K562 (cell line): ENCODE data around the gene PLA2G12B. TPM values are rescaled to one million over a fixed set of nuclear protein-coding genes. Genes with fewer than 3 reads are reported as not detected.

ENCODE experiments used
- ATAC-seq: fragments of 200-7000 bp; cut with Tn5 transposase; 3 replicates; pipeline ENCODE4 v1.9.1; 2020; ENCODE audit warnings: moderate library complexity
- BruUV-seq: library from RNA; stranded (reverse); fragments of 400-500 nt; replicated peaks from 2 replicates; lab custom pipeline; 2021; lab: Mats Ljungman, UMichigan
- CTCF ChIA-PET: fragments of 300-600 bp; formaldehyde crosslinking; extraction: SDS; loops from one replicate; lab custom pipeline; 2021; ENCODE audit warnings: low intra/inter-chr PET ratio; lab: Yijun Ruan, JAX
- POLR2A ChIA-PET: fragments of 300-600, 350-650 bp; sonication (Branson Sonifier 250); formaldehyde crosslinking; extraction: SDS; loops from one replicate; lab custom pipeline; 2021; ENCODE audit warnings: antibody characterized with exemption, inconsistent platforms; lab: Yijun Ruan, JAX
- DNase-seq, 4 experiments: peaks; one replicate each; pipeline versions ENCODE4 v3.0.0 to v3.0.0-alpha.2; 2011 to 2018; ENCODE audit warnings: low spot score in 3 of 4, mixed read lengths in 3 of 4; ENCODE audit errors: extremely low read depth in 1 of 4
- FAIRE-seq: peaks from 2 replicates; lab custom pipeline; 2011; peaks lifted over from hg19 to GRCh38; lab: Jason Lieb, UNC
- H2AFZ ChIP-seq: 2 replicates; pipeline ENCODE4 v1.6.0; 2011; ENCODE audit warnings: low read depth, low read length, control low read depth, inconsistent platforms
- H3K27ac ChIP-seq: fragments of 200-600 bp; 3 replicates; pipeline ENCODE4 v1.8.0; 2011; ENCODE audit warnings: low read depth, mild to moderate bottlenecking, control low read depth, inconsistent platforms, low read length, moderate library complexity, mixed read lengths; ENCODE audit errors: extremely low read depth
- H3K27me3 ChIP-seq, 2 experiments: fragments of 300-600 bp in 1 of 2; 2 replicates in 1 of 2; 3 replicates in 1 of 2; pipeline versions ENCODE4 v1.6.0 to v1.8.0; 2011; ENCODE audit warnings: inconsistent platforms in 2 of 2, low read length in 2 of 2, mild to moderate bottlenecking in 1 of 2, mixed read lengths in 1 of 2, moderate library complexity in 1 of 2; ENCODE audit not compliant: control insufficient read depth in 2 of 2, insufficient read depth in 2 of 2
- H3K36me3 ChIP-seq: fragments of 300-600 bp; 3 replicates; pipeline ENCODE4 v1.8.0; 2011; ENCODE audit warnings: mild to moderate bottlenecking, low read length, inconsistent platforms; ENCODE audit not compliant: control insufficient read depth, insufficient read depth
- H3K4me1 ChIP-seq, 2 experiments: fragments of 200-600 bp in 1 of 2; replicated peaks in 1 of 2; 2 replicates in 1 of 2; 3 replicates in 1 of 2; pipeline versions ENCODE4 v1.5.1 to v1.8.0; 2011; ENCODE audit warnings: inconsistent platforms in 2 of 2, low read length in 2 of 2, mild to moderate bottlenecking in 1 of 2, mixed read lengths in 1 of 2, moderate library complexity in 1 of 2; ENCODE audit not compliant: control insufficient read depth in 2 of 2, insufficient read depth in 2 of 2
- H3K4me2 ChIP-seq: 2 replicates; pipeline ENCODE4 v1.6.1; 2011; ENCODE audit warnings: low read length, control low read depth, inconsistent platforms, mixed read lengths; ENCODE audit not compliant: insufficient read depth
- H3K4me3 ChIP-seq: fragments of 200-600 bp; sonication (generic), shearing (Covaris generic); 2 replicates; pipeline ENCODE4 v1.5.1; 2016; ENCODE audit warnings: control low read depth, inconsistent platforms
- H3K79me2 ChIP-seq: fragments of 200-600 bp; 3 replicates; pipeline ENCODE4 v1.8.0; 2011; ENCODE audit warnings: low read length, inconsistent platforms; ENCODE audit not compliant: control insufficient read depth, insufficient read depth
- H3K9ac ChIP-seq, 2 experiments: 2 replicates each; pipeline versions ENCODE4 v1.6.0 to v1.6.1; 2011; ENCODE audit warnings: low read depth in 2 of 2, low read length in 2 of 2, control low read depth in 1 of 2, inconsistent platforms in 1 of 2, mild to moderate bottlenecking in 1 of 2, mixed read lengths in 1 of 2; ENCODE audit not compliant: insufficient read depth in 1 of 2
- H3K9me1 ChIP-seq: one replicate; pipeline ENCODE4 v1.6.0; 2011; ENCODE audit warnings: inconsistent platforms, mild to moderate bottlenecking, low read length, moderate library complexity; ENCODE audit not compliant: control insufficient read depth, insufficient read depth
- H3K9me3 ChIP-seq: replicated peaks from 2 replicates; pipeline ENCODE4 v1.5.1; 2011; ENCODE audit warnings: low read depth, low read length, inconsistent platforms; ENCODE audit not compliant: control insufficient read depth, insufficient read depth
- H4K20me1 ChIP-seq: replicated peaks from 2 replicates; pipeline ENCODE4 v1.6.1; 2011; ENCODE audit warnings: low read length, inconsistent platforms, mixed read lengths; ENCODE audit not compliant: control insufficient read depth, insufficient read depth
- CEBPZ ChIP-seq: fragments of 150-350 bp; IDR thresholded peaks from 2 replicates; pipeline ENCODE4 v1.6.1; 2014; ENCODE audit warnings: low read depth, mild to moderate bottlenecking, low read length, borderline replicate concordance
- CREB1 ChIP-seq, 2 experiments: sonication (generic) in 1 of 2; formaldehyde crosslinking in 1 of 2; IDR thresholded peaks; 2 replicates each; pipeline versions ENCODE4 v1.6.1 to v1.8.0; 2012 to 2022; ENCODE audit warnings: inconsistent platforms in 1 of 2, mild to moderate bottlenecking in 1 of 2, missing genetic modification reagents in 1 of 2, moderate library complexity in 1 of 2
- HDAC1 ChIP-seq, 2 experiments: fragments of 450-650 bp; IDR thresholded peaks; 2 replicates each; pipeline ENCODE4 v1.6.1; 2016 to 2017; ENCODE audit warnings: inconsistent platforms in 1 of 2, mild to moderate bottlenecking in 1 of 2, moderate library complexity in 1 of 2
- HMG20B ChIP-seq: fragments of 250-450 bp; sonication (Bioruptor Pico); IDR thresholded peaks from 2 replicates; pipeline ENCODE4 v1.5.0; 2021; ENCODE audit warnings: mild to moderate bottlenecking
- HMGN3 ChIP-seq: IDR thresholded peaks from 2 replicates; pipeline ENCODE4 v1.6.1; 2011; ENCODE audit warnings: borderline replicate concordance, low read depth, mild to moderate bottlenecking, mixed read lengths, low read length; ENCODE audit not compliant: insufficient read length; ENCODE audit errors: extremely low read depth
- MEF2A ChIP-seq: IDR thresholded peaks from 2 replicates; pipeline ENCODE4 v1.6.1; 2011; ENCODE audit warnings: low read depth, mild to moderate bottlenecking, low read length, moderate library complexity; ENCODE audit not compliant: control insufficient read depth
- NFE2L1 ChIP-seq: fragments of 450-650 bp; IDR thresholded peaks from 2 replicates; pipeline ENCODE4 v1.6.1; 2016; ENCODE audit warnings: missing genetic modification characterization, low read depth, mild to moderate bottlenecking, missing compliant biosample characterization, moderate library complexity, borderline replicate concordance
- SAFB2 ChIP-seq: fragments of 200-400 bp; formaldehyde crosslinking; IDR thresholded peaks from 2 replicates; pipeline ENCODE4 v1.6.1; 2018; ENCODE audit warnings: borderline replicate concordance, low read length, low read depth, moderate library complexity; ENCODE audit not compliant: severe bottlenecking
- ZNF311 ChIP-seq: fragments of 250-450 bp; sonication (Bioruptor Pico); IDR thresholded peaks from 2 replicates; pipeline ENCODE4 v1.4.0; 2020; ENCODE audit warnings: mild to moderate bottlenecking, moderate library complexity
- ZNF764 ChIP-seq: fragments of 250-450 bp; sonication (Bioruptor Pico); IDR thresholded peaks from 2 replicates; pipeline ENCODE4 v1.4.0; 2020; ENCODE audit warnings: low read depth, mild to moderate bottlenecking, moderate library complexity
- WGBS: fragments of 100-300 bp; shearing (Covaris generic); methylation state at CpG from one replicate; pipeline ENCODE4 v1.1.6; 2016; ENCODE audit warnings: low coverage, mixed read lengths; ENCODE audit not compliant: insufficient coverage; ENCODE audit errors: missing lambda C conversion rate; 5-methylcytosine and 5-hydroxymethylcytosine counted together
- in situ Hi-C: fragments of 300-500 bp; cut with MboI; formaldehyde crosslinking; loops from 4 replicates; pipeline ENCODE4 v1.15.0; 2018; ENCODE audit warnings: inconsistent platforms, mixed read lengths
- intact Hi-C: fragments of 100-400 bp; cut with micrococcal nuclease; formaldehyde crosslinking; loops from 2 replicates; pipeline ENCODE4 v1.14.2; 2022
- polyA plus RNA-seq, 8 experiments: library from polyadenylated mRNA; depleted of rRNA in 4 of 8; stranded (reverse) in 5 of 8; unstranded in 3 of 8; fragments of >200 nt; fragmentation: Nextera tagmentation in 2 of 8; fragmentation: Illumina TruSeq in 1 of 8; extraction: Ambion mirVana in 2 of 8; extraction: Trizol in 1 of 8; gene quantifications; 2 replicates each; pipeline versions ENCODE4 v1.2.1 to v1.2.3, GENCODE V29; 2011 to 2014; ENCODE audit warnings: inconsistent platforms in 1 of 8, missing spikeins in 1 of 8
- total RNA-seq, 7 experiments: library from RNA; depleted of rRNA in 6 of 7; stranded (reverse); fragments of >200 nt in 6 of 7; fragmentation: Illumina TruSeq in 2 of 7; extraction: Trizol in 2 of 7; gene quantifications; 2 replicates each; pipeline versions ENCODE4 v1.2.1 to v1.2.3, GENCODE V29; 2011 to 2021; ENCODE audit warnings: low replicate concordance in 1 of 7
- TF ChIP-seq, protein P1 (sequence below), 2 experiments: fragments of 450-650 bp in 1 of 2; sonication (generic) in 1 of 2; formaldehyde crosslinking; conservative IDR thresholded peaks; 2 replicates each; pipeline versions ENCODE4 v1.4.0 to v1.8.1; 2020 to 2022; ENCODE audit warnings: mild to moderate bottlenecking in 1 of 2, missing genetic modification reagents in 1 of 2
- TF ChIP-seq, protein P2 (sequence below): IDR thresholded peaks from 3 replicates; pipeline ENCODE4 v1.6.1; 2011; ENCODE audit warnings: borderline replicate concordance, mild to moderate bottlenecking, moderate library complexity; ENCODE audit not compliant: insufficient read length; ENCODE audit errors: extremely low read depth

Gene PLA2G12B
- total and polyA plus RNA-seq, 9 of the 15 experiments (the other 6 are each of a cell fraction or from before 2014, with no cell fraction given), result not detected

- TF ChIP-seq CEBPZ, result no peak
- no peak for TF ChIP-seq SAFB2
- TF ChIP-seq HMG20B (CRISPR knock-in tag), result no peak
Observed at GRCh38 chr10:72952642-72953158, 1.9 kb downstream of the PLA2G12B start (continued).

- ATAC-seq, result no peak
- H2AFZ ChIP-seq, result no peak overlapping the region
- H4K20me1 ChIP-seq, result no peaks in the 10 kb centered on the region
- H3K4me2 ChIP-seq, result no peak overlapping the region
- CTCF ChIA-PET, result no interaction called here
- no peaks in the 10 kb centered on the region for H3K36me3 ChIP-seq
- H3K4me3 ChIP-seq, result no peak overlapping the region
- intact Hi-C loops (no loop called here), in situ Hi-C loops (no loop called here)
- 22% methylated on average over 6 of the region's 6 CpGs for WGBS
- POLR2A ChIA-PET, result no interaction called here
- no peaks in the 10 kb centered on the region for H3K9me1 ChIP-seq
- no TSS peak for BruUV-seq
- DNase-seq, result no peak
- no peaks in the 10 kb centered on the region for H3K79me2 ChIP-seq
- no peaks in the 10 kb centered on the region for H3K9me3 ChIP-seq
- peaks cover 0 to 5% of the 10 kb centered on the region in 2 experiments; a peak in 2 of 5 replicates for H3K27me3 ChIP-seq
- H3K4me1 ChIP-seq, result peaks cover 0 to 15% of the 10 kb centered on the region in 2 experiments; a peak in 4 of 5 replicates
- FAIRE-seq, result no peak
- no peak overlapping the region for H3K27ac ChIP-seq
- H3K9ac ChIP-seq, result no peak overlapping the region
- no peak for TF ChIP-seq NFE2L1 (tag)
- TF ChIP-seq HDAC1 (IDR thresholded peaks at IDR 0.05), result no peak
- TF ChIP-seq, protein P1, sequence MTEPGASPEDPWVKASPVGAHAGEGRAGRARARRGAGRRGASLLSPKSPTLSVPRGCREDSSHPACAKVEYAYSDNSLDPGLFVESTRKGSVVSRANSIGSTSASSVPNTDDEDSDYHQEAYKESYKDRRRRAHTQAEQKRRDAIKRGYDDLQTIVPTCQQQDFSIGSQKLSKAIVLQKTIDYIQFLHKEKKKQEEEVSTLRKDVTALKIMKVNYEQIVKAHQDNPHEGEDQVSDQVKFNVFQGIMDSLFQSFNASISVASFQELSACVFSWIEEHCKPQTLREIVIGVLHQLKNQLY (CRISPR knock-in tag; conservative IDR thresholded peaks at IDR 0.05), result no peak
- TF ChIP-seq ZNF311, result no peak
- TF ChIP-seq MEF2A, result no peak
- TF ChIP-seq ZNF764 (CRISPR knock-in tag), result no peak
- TF ChIP-seq, protein P2, sequence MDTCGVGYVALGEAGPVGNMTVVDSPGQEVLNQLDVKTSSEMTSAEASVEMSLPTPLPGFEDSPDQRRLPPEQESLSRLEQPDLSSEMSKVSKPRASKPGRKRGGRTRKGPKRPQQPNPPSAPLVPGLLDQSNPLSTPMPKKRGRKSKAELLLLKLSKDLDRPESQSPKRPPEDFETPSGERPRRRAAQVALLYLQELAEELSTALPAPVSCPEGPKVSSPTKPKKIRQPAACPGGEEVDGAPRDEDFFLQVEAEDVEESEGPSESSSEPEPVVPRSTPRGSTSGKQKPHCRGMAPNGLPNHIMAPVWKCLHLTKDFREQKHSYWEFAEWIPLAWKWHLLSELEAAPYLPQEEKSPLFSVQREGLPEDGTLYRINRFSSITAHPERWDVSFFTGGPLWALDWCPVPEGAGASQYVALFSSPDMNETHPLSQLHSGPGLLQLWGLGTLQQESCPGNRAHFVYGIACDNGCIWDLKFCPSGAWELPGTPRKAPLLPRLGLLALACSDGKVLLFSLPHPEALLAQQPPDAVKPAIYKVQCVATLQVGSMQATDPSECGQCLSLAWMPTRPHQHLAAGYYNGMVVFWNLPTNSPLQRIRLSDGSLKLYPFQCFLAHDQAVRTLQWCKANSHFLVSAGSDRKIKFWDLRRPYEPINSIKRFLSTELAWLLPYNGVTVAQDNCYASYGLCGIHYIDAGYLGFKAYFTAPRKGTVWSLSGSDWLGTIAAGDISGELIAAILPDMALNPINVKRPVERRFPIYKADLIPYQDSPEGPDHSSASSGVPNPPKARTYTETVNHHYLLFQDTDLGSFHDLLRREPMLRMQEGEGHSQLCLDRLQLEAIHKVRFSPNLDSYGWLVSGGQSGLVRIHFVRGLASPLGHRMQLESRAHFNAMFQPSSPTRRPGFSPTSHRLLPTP, result no peak
- no peak for TF ChIP-seq HMGN3
- no peak for TF ChIP-seq CREB1 (IDR thresholded peaks at IDR 0.05)
- no peak for TF ChIP-seq CREB1 (CRISPR knock-in tag; IDR thresholded peaks at IDR 0.05)
Observed at GRCh38 chr10:72952189-72952588, 2.4 kb downstream of the PLA2G12B start.
